Measurements from ENCODE around the gene SMCO4. TPM values are rescaled to one million over a fixed set of nuclear protein-coding genes. Genes with fewer than 3 reads are reported as not detected.

SMCO4 gene
- total RNA-seq, 2 experiments from 2014 or later, result 36.1 to 44.1 TPM

DNA sequence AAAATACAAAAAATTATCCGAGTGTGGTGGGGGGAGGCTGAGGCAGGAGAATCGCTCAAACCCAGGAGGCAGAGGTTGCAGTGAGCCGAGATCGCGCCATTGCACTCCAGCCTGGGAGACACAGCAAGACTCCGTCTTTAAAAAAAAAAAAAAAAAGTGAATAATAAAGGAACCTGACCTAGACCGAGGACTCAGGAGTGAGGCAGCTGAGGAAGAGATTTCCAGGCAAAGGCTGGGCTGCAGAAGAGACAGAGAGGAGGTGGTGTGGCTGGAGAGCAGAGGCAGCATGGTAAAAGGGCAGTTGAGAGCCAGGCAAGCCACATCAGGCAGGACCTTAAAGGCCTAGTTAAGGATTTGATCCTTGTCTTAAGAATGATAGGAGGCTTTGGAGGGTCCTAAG lies 28.4 kb upstream of the SMCO4 start:
- DNase-seq (ENCODE audit: low spot score), result no peak
- ChIA-PET CTCF (ENCODE audit: unreplicated experiment) (no interaction called here), POLR2A (no interaction called here)
- Histone ChIP-seq H3K4me2 (ENCODE audit: low read length) (no peak overlapping the region), H3K27ac (ENCODE audit: low read depth, low read length, poor library complexity, severe bottlenecking) (no peak overlapping the region), H3K9me3 (ENCODE audit: low read length) (no peaks in the 10 kb centered on the region), H3K79me2 (ENCODE audit: insufficient read depth, low read depth, low read length) (no peaks in the 10 kb centered on the region), H3K9me2 (ENCODE audit: insufficient read depth, low read length) (no peaks in the 10 kb centered on the region), H3K4me3 (ENCODE audit: low read depth, low read length, poor library complexity, severe bottlenecking) (no peak overlapping the region), H4K20me1 (ENCODE audit: insufficient read depth, low read length) (no peaks in the 10 kb centered on the region), H2AFZ (ENCODE audit: low read length) (no peak overlapping the region), H3K36me3 (ENCODE audit: insufficient read depth, low read length) (no peaks in the 10 kb centered on the region), H3K4me1 (ENCODE audit: insufficient read depth, low read length, poor library complexity, severe bottlenecking) (no peaks in the 10 kb centered on the region)
- no TSS peak for BruUV-seq (replicated peaks)
- TF ChIP-seq EZH2phosphoT487 (IDR thresholded peaks at IDR 0.05; ENCODE audit: borderline replicate concordance, low read depth, low read length) (no peak), CTCF (conservative IDR thresholded peaks at IDR 0.05; ENCODE audit: low read length) (no peak)
- intact Hi-C loops (cut with micrococcal nuclease; ENCODE audit: unreplicated experiment), result no loop called here

GRCh38 chr11:93570759-93571413 lies 27.7 kb upstream of the SMCO4 start:
- DNase-seq (ENCODE audit: low spot score), result no peak
- H3K4me3 ChIP-seq (ENCODE audit: low read depth, low read length, poor library complexity, severe bottlenecking), result no peak overlapping the region
- H4K20me1 ChIP-seq (ENCODE audit: insufficient read depth, low read length), result no peaks in the 10 kb centered on the region
- no TSS peak for BruUV-seq (replicated peaks)
- H3K4me1 ChIP-seq (ENCODE audit: insufficient read depth, low read length, poor library complexity, severe bottlenecking), result no peaks in the 10 kb centered on the region
- H3K9me2 ChIP-seq (ENCODE audit: insufficient read depth, low read length), result no peaks in the 10 kb centered on the region
- H3K9me3 ChIP-seq (ENCODE audit: low read length), result no peaks in the 10 kb centered on the region
- POLR2A ChIA-PET, result interaction anchor here (0.7 kb wide), 2 partner anchors 9 to 387 kb away, joined by 3 read pairs; no protein-coding TSS in a partner anchor
- no peak overlapping the region for H3K27ac ChIP-seq (ENCODE audit: low read depth, low read length, poor library complexity, severe bottlenecking)
- intact Hi-C loops (cut with micrococcal nuclease; ENCODE audit: unreplicated experiment), result no loop called here
- H3K4me2 ChIP-seq (ENCODE audit: low read length), result no peak overlapping the region
- no peak overlapping the region for H2AFZ ChIP-seq (ENCODE audit: low read length)
- CTCF ChIA-PET (ENCODE audit: unreplicated experiment), result no interaction called here
- TF ChIP-seq EZH2phosphoT487 (IDR thresholded peaks at IDR 0.05; ENCODE audit: borderline replicate concordance, low read depth, low read length), result no peak
- no peak for TF ChIP-seq CTCF (conservative IDR thresholded peaks at IDR 0.05; ENCODE audit: low read length)
- no peaks in the 10 kb centered on the region for H3K79me2 ChIP-seq (ENCODE audit: insufficient read depth, low read depth, low read length)
- H3K36me3 ChIP-seq (ENCODE audit: insufficient read depth, low read length), result no peaks in the 10 kb centered on the region

DNA sequence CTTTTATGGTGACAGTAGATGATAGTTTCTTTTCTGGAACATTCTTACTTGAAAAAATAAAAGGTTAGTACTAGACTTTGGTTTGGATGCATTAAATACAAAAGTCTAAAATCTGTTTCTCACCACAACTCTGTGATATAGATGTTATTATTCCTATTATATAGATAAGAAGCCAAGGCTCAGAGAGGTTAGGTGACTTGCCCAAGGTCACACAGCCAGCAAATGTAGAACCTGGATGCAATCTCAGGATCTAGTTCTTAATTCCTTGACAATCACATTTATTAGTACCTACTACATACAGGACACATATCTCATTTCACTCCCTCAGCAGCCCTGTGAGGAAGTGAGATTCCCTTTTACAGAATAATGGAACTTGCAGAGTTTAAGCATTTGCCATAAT lies 26.3 kb upstream of the SMCO4 start:
- intact Hi-C loops (cut with micrococcal nuclease; ENCODE audit: unreplicated experiment), result no loop called here
- H3K4me1 ChIP-seq (ENCODE audit: insufficient read depth, low read length, poor library complexity, severe bottlenecking), result no peaks in the 10 kb centered on the region
- H3K36me3 ChIP-seq (ENCODE audit: insufficient read depth, low read length), result no peaks in the 10 kb centered on the region
- H2AFZ ChIP-seq (ENCODE audit: low read length), result no peak overlapping the region
- no peak for DNase-seq (ENCODE audit: low spot score)
- POLR2A ChIA-PET, result interaction anchor here (0.6 to 1.3 kb wide), 2 partner anchors 11 to 495 kb away, joined by 3 to 7 read pairs; no protein-coding TSS in a partner anchor
- no peak overlapping the region for H3K4me2 ChIP-seq (ENCODE audit: low read length)
- no peaks in the 10 kb centered on the region for H3K9me2 ChIP-seq (ENCODE audit: insufficient read depth, low read length)
- no TSS peak for BruUV-seq (replicated peaks)
- TF ChIP-seq EZH2phosphoT487 (IDR thresholded peaks at IDR 0.05; ENCODE audit: borderline replicate concordance, low read depth, low read length) (no peak), CTCF (conservative IDR thresholded peaks at IDR 0.05; ENCODE audit: low read length) (no peak)
- H3K27ac ChIP-seq (ENCODE audit: low read depth, low read length, poor library complexity, severe bottlenecking), result no peak overlapping the region
- no peaks in the 10 kb centered on the region for H3K79me2 ChIP-seq (ENCODE audit: insufficient read depth, low read depth, low read length)
- no peaks in the 10 kb centered on the region for H4K20me1 ChIP-seq (ENCODE audit: insufficient read depth, low read length)
- CTCF ChIA-PET (ENCODE audit: unreplicated experiment), result no interaction called here
- H3K9me3 ChIP-seq (ENCODE audit: low read length), result no peaks in the 10 kb centered on the region
- no peak overlapping the region for H3K4me3 ChIP-seq (ENCODE audit: low read depth, low read length, poor library complexity, severe bottlenecking)
